ENCODE measurements around the gene PAPPA2. TPM values are rescaled to one million over a fixed set of nuclear protein-coding genes. Genes with fewer than 3 reads are reported as not detected.

PAPPA2 gene
- total RNA-seq, 1 experiment from 2014 or later = 0.81 TPM

- TF ChIP-seq CTCF (conservative IDR thresholded peaks at IDR 0.05) = no peak
- H4K20me1 ChIP-seq (ENCODE audit: control insufficient read depth, insufficient read depth, insufficient read length) = no peaks in the 10 kb centered on the region
- H3K23me2 ChIP-seq (ENCODE audit: insufficient read length, low read depth, low read length, poor library complexity, severe bottlenecking) = no peaks in the 10 kb centered on the region
- H3K14ac ChIP-seq (ENCODE audit: insufficient read depth, low read length) = no peak overlapping the region
- H2BK15ac ChIP-seq (ENCODE audit: low read depth, low read length) = no peak overlapping the region
- Mint-ChIP-seq H3K27me3 (ENCODE audit: low read depth) (no peaks in the 10 kb centered on the region), H3K9me3 (no peaks in the 10 kb centered on the region), H3K27ac (no peak overlapping the region), H3K4me3 (no peak overlapping the region), H3K4me1 (peaks cover 3 to 4% of the 10 kb centered on the region in 2 experiments; a peak in 3 of 4 replicates), H3K36me3 (ENCODE audit: insufficient read depth in 1 of 3, low read depth in 3 of 3) (no peaks in the 10 kb centered on the region)
- no peak overlapping the region for H2BK120ac ChIP-seq (ENCODE audit: low read depth, low read length, poor library complexity, severe bottlenecking)
- no peaks in the 10 kb centered on the region for H3K27me3 ChIP-seq (ENCODE audit: insufficient read depth, low read length)
- H3K79me1 ChIP-seq (ENCODE audit: insufficient read depth, low read depth, low read length, poor library complexity, severe bottlenecking) = no peaks in the 10 kb centered on the region
- no peak overlapping the region for H3K18ac ChIP-seq (ENCODE audit: insufficient read length, low read depth, low read length)
- no peak overlapping the region for H2BK12ac ChIP-seq (ENCODE audit: insufficient read length, low read depth, low read length)
- no peak overlapping the region for H3K4me2 ChIP-seq (ENCODE audit: insufficient read depth, insufficient read length, low read length)
- no CpG with 5 or more reads among the region's 1 CpG for WGBS (ENCODE audit: extremely low coverage, insufficient read length, low lambda C conversion rate)
- H4K91ac ChIP-seq (ENCODE audit: insufficient read length, low read depth, low read length) = no peak overlapping the region
- H3K27ac ChIP-seq (ENCODE audit: insufficient read length, low read depth, low read length) = no peak overlapping the region
- H2AFZ ChIP-seq (ENCODE audit: low read length) = no peak overlapping the region
- H4K5ac ChIP-seq (ENCODE audit: insufficient read length, low read depth, low read length) = no peak overlapping the region
- no peak overlapping the region for H2AK5ac ChIP-seq (ENCODE audit: insufficient read length, low read length)
- no peak overlapping the region for H3K56ac ChIP-seq (ENCODE audit: insufficient read length, low read depth, low read length)
- H3K4me1 ChIP-seq (ENCODE audit: insufficient read depth, low read length) = no peaks in the 10 kb centered on the region
- no peak overlapping the region for H4K8ac ChIP-seq (replicated peaks; ENCODE audit: insufficient read length, low read depth, low read length)
- H3K9ac ChIP-seq (ENCODE audit: extremely low read depth, insufficient read length, low read length) = no peak overlapping the region
- no peak overlapping the region for H3K4ac ChIP-seq (ENCODE audit: low read depth, low read length)
- no peak overlapping the region for H2BK5ac ChIP-seq (ENCODE audit: insufficient read length, low read length)
- no peak for DNase-seq
- H3K23ac ChIP-seq (ENCODE audit: insufficient read length, low read depth, low read length) = no peak overlapping the region
- no peak overlapping the region for H2BK20ac ChIP-seq (ENCODE audit: low read depth, low read length, poor library complexity, severe bottlenecking)
- no peaks in the 10 kb centered on the region for H3K79me2 ChIP-seq (ENCODE audit: insufficient read depth, low read length)
- no peak overlapping the region for H3T11ph ChIP-seq (ENCODE audit: low read length)
- H3K9me3 ChIP-seq (ENCODE audit: control insufficient read depth, low read depth, low read length) = no peaks in the 10 kb centered on the region
These were observed 58.2 kb downstream of the PAPPA2 start for GRCh38 chr1:176521211-176521610.
